DND-41 (cell line): ENCODE results near the gene GPATCH2.

Source experiments
- EZH2 ChIP-seq: IDR thresholded peaks from 3 replicates; pipeline ENCODE4 v1.6.1; 2012; ENCODE audit warnings: borderline replicate concordance, low read depth, mild to moderate bottlenecking, moderate library complexity, low read length, inconsistent platforms; ENCODE audit not compliant: severe bottlenecking
- TF ChIP-seq, protein P1 (sequence below): IDR thresholded peaks from 2 replicates; pipeline ENCODE4 v1.5.1; 2012; ENCODE audit warnings: borderline replicate concordance, low read length, moderate library complexity, mild to moderate bottlenecking; ENCODE audit not compliant: poor library complexity, severe bottlenecking; ENCODE audit errors: extremely low read depth

DNA sequence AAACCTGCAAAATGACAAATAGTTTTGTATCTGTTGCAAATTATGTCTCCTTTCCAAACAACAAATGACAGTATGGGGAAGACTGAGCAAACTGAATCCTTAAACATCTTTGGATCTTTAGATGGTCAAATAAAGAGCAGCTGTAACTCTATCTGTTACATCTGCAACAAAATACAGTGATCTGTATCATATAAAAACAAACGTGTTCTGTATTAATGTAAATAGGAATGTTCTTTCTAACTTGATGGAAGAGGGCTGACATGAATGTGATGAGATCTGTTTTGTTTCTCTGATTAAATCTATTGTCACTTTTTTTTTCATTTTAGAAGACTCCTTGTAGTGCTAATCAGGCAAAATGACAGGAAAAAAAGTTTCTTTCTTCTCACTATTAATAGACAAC lies 159.5 kb downstream of the GPATCH2 start:
- no peak for TF ChIP-seq EZH2
- TF ChIP-seq, protein P1, sequence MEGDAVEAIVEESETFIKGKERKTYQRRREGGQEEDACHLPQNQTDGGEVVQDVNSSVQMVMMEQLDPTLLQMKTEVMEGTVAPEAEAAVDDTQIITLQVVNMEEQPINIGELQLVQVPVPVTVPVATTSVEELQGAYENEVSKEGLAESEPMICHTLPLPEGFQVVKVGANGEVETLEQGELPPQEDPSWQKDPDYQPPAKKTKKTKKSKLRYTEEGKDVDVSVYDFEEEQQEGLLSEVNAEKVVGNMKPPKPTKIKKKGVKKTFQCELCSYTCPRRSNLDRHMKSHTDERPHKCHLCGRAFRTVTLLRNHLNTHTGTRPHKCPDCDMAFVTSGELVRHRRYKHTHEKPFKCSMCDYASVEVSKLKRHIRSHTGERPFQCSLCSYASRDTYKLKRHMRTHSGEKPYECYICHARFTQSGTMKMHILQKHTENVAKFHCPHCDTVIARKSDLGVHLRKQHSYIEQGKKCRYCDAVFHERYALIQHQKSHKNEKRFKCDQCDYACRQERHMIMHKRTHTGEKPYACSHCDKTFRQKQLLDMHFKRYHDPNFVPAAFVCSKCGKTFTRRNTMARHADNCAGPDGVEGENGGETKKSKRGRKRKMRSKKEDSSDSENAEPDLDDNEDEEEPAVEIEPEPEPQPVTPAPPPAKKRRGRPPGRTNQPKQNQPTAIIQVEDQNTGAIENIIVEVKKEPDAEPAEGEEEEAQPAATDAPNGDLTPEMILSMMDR = no peak
